ENCODE data around the gene ZC3H12A. TPM values are rescaled to one million over a fixed set of nuclear protein-coding genes. Genes with fewer than 3 reads are reported as not detected.

Gene ZC3H12A
- total and polyA plus RNA-seq, 2 of the 8 experiments (the other 6 are each of a cell fraction or from before 2014, with no cell fraction given), result 7.4 to 10.0 TPM

- Histone ChIP-seq H2BK5ac (ENCODE audit: low read depth, low read length) (no peak overlapping the region), H4K5ac (ENCODE audit: insufficient read length, low read depth, low read length) (no peak overlapping the region), H2AFZ (ENCODE audit: low read length) (no peak overlapping the region), H3K27me3 (replicated peaks in 1 of 4; ENCODE audit: control insufficient read depth in 3 of 4, extremely low read depth in 1 of 4, insufficient read depth in 3 of 4, low read length in 3 of 4) (peaks cover 1 to 13% (median 9%) of the 10 kb centered on the region in 4 experiments; a peak in 6 of 7 replicates), H2BK12ac (ENCODE audit: low read depth, low read length) (peak overlapping the region; percentile 98; the same call in 1 of the 2 replicates), H3K23me2 (ENCODE audit: low read depth, low read length) (peaks cover 8% of the 10 kb centered on the region), H3K36me3 (ENCODE audit: control insufficient read depth in 2 of 4, insufficient read depth in 4 of 4, low read length in 3 of 4) (peaks cover 0 to 7% (median 3%) of the 10 kb centered on the region in 4 experiments; a peak in 3 of 8 replicates), H3K4me2 (ENCODE audit: insufficient read depth in 1 of 2, low read depth in 2 of 2, low read length in 2 of 2) (peak overlapping the region; percentile 75 to 98), H3K4ac (replicated peaks; ENCODE audit: insufficient read length, low read depth, low read length) (peak overlapping the region; percentile 54), H3K27ac (ENCODE audit: low read depth, low read length) (no peak overlapping the region), H3K9me3 (ENCODE audit: insufficient read depth in 2 of 2, low read depth in 1 of 2, low read length in 1 of 2) (no peaks in the 10 kb centered on the region), H4K91ac (replicated peaks; ENCODE audit: insufficient read length, low read length) (no peak overlapping the region), H3K14ac (ENCODE audit: insufficient read length) (no peak overlapping the region), H3K23ac (ENCODE audit: insufficient read length) (no peak overlapping the region), H4K8ac (ENCODE audit: extremely low read depth, insufficient read depth, low read length) (no peak overlapping the region), H2AK5ac (ENCODE audit: low read depth, low read length) (no peak overlapping the region), H2BK120ac (replicated peaks; ENCODE audit: low read depth, low read length) (no peak overlapping the region), H3K9ac (replicated peaks in 1 of 4; ENCODE audit: extremely low read depth in 1 of 4, low read depth in 3 of 4, low read length in 3 of 4) (peak overlapping the region in 1 of 4 experiments; percentile 6; a peak in 3 of 7 replicates), H3K18ac (ENCODE audit: extremely low read depth, low read length) (peak overlapping the region; percentile 42; the same call in 1 of the 2 replicates), H3K4me3 (ENCODE audit: extremely low read depth in 1 of 4, insufficient read depth in 2 of 4, low read depth in 3 of 4, low read length in 4 of 4) (peak overlapping the region; percentile 46 to 76 (median 62); a peak in 7 of 8 replicates), H3K79me1 (ENCODE audit: low read depth, low read length) (peaks cover 6% of the 10 kb centered on the region), H3K56ac (replicated peaks; ENCODE audit: insufficient read length, low read depth, low read length) (no peak overlapping the region), H2BK20ac (ENCODE audit: low read length) (no peak overlapping the region; the same call in 1 of the 2 replicates), H3K4me1 (replicated peaks in 1 of 4; ENCODE audit: control insufficient read depth in 3 of 4, insufficient read depth in 4 of 4, low read length in 3 of 4) (peaks cover 6 to 58% (median 36%) of the 10 kb centered on the region in 4 experiments), H2BK15ac (ENCODE audit: low read length) (peak overlapping the region; percentile 99; the same call in 1 of the 2 replicates), H3K79me2 (ENCODE audit: control insufficient read depth in 1 of 2, insufficient read depth in 2 of 2, low read length in 2 of 2) (peaks cover 0 to 22% of the 10 kb centered on the region in 2 experiments; a peak in 2 of 4 replicates), H4K20me1 (replicated peaks in 1 of 2; ENCODE audit: control insufficient read depth in 1 of 2, insufficient read depth in 2 of 2, low read length in 2 of 2) (peaks cover 0 to 18% of the 10 kb centered on the region in 2 experiments)
- POLR2A ChIA-PET (ENCODE audit: partially characterized antibody), result interaction anchor here (0.7 to 5.7 kb wide), 13 partner anchors 10 to 219 kb away, joined by 3 to 68 read pairs (median 5); partner anchors contain the start of genes CDCA8 and MEAF6
- WGBS, 2 experiments (ENCODE audit: extremely low coverage in 1 of 2, insufficient coverage in 1 of 2, insufficient read length in 1 of 2, insufficient replicate concordance in 2 of 2, low coverage in 1 of 2, low lambda C conversion rate in 2 of 2, missing lambda C conversion rate in 1 of 2), result 54% methylated on average over 12 of the region's 12 CpGs; no CpG with 5 or more reads in 1 of the 2 experiments
- FAIRE-seq (no peak), DNase-seq (ENCODE audit: low read depth in 1 of 2, low spot score in 2 of 2) (no peak)
- CTCF ChIA-PET (ENCODE audit: partially characterized antibody), result interaction anchor here (1.0 to 17.4 kb wide), 5 partner anchors 7 to 926 kb away, joined by 3 to 213 read pairs (median 12); no protein-coding TSS in a partner anchor
- TF ChIP-seq JUN (IDR thresholded peaks at IDR 0.05; ENCODE audit: low read depth, low read length) (no peak), RXRA (IDR thresholded peaks at IDR 0.05; ENCODE audit: insufficient read depth, low read depth, low read length) (no peak), HDAC2 (IDR thresholded peaks at IDR 0.05; ENCODE audit: borderline replicate concordance in 1 of 2, low read depth in 2 of 2, low read length in 2 of 2) (no peak), CEBPB (IDR thresholded peaks at IDR 0.05; ENCODE audit: low read depth, low read length) (no peak), POU5F1 (IDR thresholded peaks at IDR 0.05; ENCODE audit: low read depth, low read length) (no peak), SAP30 (IDR thresholded peaks at IDR 0.05; ENCODE audit: insufficient read depth, insufficient replicate concordance, low read length) (no peak), EGR1 (IDR thresholded peaks at IDR 0.05; ENCODE audit: borderline replicate concordance, low read depth, low read length) (no peak), RAD21 (IDR thresholded peaks at IDR 0.05 in 1 of 2, conservative IDR thresholded peaks at IDR 0.05 in 1 of 2; ENCODE audit: low read depth in 2 of 2, low read length in 2 of 2) (no peak)
- TF ChIP-seq, protein P1, sequence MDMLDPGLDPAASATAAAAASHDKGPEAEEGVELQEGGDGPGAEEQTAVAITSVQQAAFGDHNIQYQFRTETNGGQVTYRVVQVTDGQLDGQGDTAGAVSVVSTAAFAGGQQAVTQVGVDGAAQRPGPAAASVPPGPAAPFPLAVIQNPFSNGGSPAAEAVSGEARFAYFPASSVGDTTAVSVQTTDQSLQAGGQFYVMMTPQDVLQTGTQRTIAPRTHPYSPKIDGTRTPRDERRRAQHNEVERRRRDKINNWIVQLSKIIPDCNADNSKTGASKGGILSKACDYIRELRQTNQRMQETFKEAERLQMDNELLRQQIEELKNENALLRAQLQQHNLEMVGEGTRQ (IDR thresholded peaks at IDR 0.05; ENCODE audit: low read length), result no peak
Measured at GRCh38 chr1:37473431-37474045, 842 bp upstream of the ZC3H12A start.

All from H1 (cell line).